DMS 273 (cell line): ENCODE measurements around the gene PDE4B.

Source experiments
- DNase-seq: peaks from one replicate; lab custom pipeline; 2025; ENCODE audit not compliant: unreplicated experiment; lab: John Stamatoyannopoulos, UW

PDE4B gene

DNA sequence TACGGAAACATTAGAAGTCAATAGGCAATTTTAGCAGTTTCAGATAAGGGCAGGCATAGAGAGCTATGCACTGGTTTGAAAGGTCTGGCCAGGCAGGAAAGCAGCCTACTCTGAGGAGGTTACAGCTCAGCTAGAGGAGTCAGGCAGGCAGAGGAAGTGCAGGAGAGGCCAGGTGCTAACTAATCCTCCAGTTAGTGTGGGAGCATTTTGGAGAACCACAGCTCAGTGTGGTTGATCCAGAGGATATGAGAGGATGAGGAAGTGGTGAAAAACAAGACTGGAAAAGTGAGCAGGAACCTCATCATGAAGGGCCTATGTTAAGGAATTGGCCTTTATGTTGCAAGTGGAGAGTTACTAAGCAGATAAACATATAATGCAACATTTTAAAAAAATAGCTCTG is 458.9 kb downstream of the PDE4B start:
- DNase-seq, result no peak

- peak; percentile 72 for DNase-seq
Observed at GRCh38 chr1:66253330-66253921, 460.7 kb downstream of the PDE4B start.

- no peak for DNase-seq
Observed at GRCh38 chr1:66254785-66255184, 462.1 kb downstream of the PDE4B start.

DNA sequence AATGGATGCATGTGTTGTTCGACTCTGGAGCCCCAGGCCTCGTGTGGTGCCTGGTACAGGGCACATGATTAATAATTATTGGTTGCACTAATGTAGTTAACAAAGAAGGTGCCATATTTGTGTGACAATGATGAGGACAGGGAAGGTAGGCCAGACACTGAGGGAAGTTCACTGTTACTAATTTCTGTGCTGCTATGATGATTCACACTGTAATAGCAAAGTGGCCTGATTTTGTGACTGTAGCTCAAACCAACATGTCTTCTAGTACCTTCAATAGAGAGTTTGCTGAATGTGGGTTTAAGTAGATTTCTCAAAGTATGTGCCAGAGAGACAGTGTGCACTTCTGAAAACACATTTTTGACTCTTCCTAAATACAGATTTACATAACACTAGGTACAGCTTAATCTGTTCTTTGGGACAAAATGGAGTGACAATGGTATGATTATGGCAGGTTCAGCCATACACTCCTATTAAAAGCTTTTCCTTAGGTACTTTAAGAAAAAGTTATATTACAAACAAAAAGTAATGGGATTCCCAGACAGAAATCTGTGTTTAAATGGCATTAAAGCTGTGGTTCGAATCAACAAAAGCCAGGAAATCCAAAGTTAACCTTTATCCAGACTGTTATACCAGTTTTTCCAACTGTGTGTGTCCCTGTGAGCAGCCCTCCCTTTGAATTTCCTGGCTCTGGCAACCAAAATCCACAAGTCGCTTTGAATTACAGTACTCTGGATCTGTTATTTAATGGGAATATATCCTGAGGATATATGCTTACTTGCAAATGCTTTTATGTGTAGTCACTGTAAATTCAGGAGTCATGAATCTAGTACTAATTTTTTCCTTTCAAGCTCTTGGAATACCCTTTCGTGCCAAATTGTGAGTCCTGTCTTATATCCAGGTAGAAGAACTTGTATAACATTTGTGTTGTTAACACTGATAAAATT is 464.2 kb downstream of the PDE4B start:
- no peak for DNase-seq

GRCh38 chr1:66258404-66259105 is 465.9 kb downstream of the PDE4B start:
- no peak for DNase-seq

- DNase-seq, result no peak
Observed at GRCh38 chr1:66261364-66261763, 468.7 kb downstream of the PDE4B start.

- DNase-seq, result no peak
Observed at GRCh38 chr1:66262208-66262963, 469.7 kb downstream of the PDE4B start.

DNA sequence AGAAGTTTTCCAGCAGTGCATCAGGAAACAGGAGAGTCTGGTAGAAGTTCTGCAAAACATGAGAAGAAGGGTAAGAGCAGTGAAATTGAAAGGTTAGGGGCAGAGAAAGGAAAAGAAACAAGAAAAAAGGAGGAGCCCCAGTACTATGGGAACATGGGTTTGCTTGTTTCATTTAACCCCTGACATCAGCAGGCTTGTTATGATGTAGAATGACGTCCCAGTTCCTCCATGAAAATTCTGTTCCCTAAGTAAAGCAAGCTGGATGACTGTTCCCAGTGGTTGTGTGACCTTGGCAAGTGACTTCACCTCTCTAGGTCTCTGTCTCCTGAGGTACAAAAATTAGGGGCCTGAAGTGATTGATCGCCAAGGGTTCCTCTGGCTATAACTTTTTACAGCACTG is 472.6 kb downstream of the PDE4B start:
- no peak for DNase-seq

DNA sequence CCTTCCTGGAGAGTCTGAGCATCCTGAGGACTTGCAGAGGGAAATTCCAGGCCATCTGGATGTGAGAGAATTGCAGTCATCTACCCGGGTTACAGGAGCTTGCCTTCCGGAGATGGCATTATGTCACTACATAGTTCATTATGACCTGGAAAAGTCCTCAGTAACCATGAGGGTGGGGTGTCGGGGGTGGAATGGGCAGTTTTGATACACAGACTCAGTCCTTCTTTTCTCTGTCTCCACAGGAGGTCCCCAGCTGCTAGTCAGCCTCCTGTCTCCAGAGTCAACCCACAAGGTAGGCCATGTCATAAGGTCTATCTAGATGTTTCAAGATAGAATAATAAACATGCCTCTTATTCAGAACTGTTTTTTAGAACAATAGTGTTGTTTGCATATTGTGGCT is 473.1 kb downstream of the PDE4B start:
- no peak for DNase-seq

- DNase-seq, result no peak
Observed at GRCh38 chr1:66266350-66266749, 473.7 kb downstream of the PDE4B start.

- DNase-seq, result no peak
Observed at GRCh38 chr1:66266756-66267155, 474.1 kb downstream of the PDE4B start.

- no peak for DNase-seq
Observed at GRCh38 chr1:66267201-66267940, 474.7 kb downstream of the PDE4B start.

DNA sequence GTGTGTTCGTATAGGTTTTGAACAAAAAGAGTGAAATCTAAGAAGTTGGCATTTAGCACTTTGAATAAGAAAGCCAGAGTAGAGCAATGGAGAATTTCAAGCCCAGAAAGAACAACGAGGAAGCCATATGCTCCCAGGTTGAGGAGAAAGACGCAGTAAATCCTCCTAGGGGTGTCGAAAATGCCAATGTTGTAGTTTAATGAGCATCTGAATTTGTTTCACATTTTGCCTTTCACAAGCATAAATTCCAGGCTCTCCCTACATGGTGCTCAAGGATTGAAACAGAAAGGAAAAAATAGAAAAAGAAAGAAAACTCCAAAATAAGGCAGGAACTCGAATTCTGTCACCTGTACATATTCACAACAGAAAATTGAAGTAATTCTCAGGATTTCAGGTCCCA is 476.5 kb downstream of the PDE4B start:
- DNase-seq, result no peak

DNA sequence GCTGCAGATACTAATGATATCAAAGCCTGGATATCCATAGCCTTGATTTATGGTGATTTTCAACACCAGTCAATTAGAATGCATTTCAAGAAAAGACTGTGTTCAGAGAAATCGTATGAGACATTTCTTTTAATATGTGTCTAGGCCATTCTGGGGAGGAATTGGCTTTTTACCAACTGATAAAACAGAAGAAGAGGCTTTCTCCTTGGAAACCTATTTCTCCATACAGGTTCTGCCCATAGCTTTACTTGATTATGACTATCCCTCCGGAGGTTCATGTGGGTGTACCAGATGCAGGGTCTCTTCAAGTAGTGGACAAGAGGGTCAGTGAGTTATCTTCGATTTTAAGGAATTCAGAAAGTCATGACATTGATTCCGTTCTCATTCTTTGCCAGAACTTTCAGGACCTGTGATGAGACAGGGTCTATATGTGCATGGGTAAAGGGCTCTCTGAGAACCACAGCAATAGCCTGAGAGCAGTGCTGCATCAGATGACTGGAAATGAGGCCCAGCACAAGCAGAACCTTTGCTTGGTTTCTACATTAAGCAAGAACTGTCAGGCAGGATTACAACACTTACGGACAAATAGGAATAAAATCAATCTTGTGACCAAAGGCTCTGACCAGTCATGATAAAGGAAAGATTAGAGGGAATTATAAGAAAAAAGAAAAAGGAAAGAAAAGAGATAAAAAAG is 477.6 kb downstream of the PDE4B start:
- no peak for DNase-seq

- peak; percentile 78 for DNase-seq
Observed at GRCh38 chr1:66271216-66271903, 478.7 kb downstream of the PDE4B start.

DNA sequence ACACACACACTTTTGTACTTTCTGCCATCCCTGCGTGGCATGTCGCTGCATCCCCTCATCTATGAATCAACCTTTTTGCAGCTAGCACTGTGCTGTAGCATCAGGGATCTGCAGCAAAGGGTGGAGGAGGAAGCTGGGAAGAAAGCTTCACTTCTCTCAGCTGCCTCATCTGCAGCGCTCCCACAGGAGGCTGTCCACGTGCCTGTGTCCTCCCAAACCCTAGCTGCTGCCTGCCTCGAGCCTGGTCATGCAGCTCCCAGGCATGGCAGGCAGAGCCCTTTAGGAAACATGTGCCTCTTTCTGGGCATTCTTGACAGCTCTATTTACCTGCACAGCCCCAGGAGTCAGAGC is 479.2 kb downstream of the PDE4B start:
- no peak for DNase-seq

- DNase-seq, result no peak
Observed at GRCh38 chr1:66273656-66274055, 481.0 kb downstream of the PDE4B start.

DNA sequence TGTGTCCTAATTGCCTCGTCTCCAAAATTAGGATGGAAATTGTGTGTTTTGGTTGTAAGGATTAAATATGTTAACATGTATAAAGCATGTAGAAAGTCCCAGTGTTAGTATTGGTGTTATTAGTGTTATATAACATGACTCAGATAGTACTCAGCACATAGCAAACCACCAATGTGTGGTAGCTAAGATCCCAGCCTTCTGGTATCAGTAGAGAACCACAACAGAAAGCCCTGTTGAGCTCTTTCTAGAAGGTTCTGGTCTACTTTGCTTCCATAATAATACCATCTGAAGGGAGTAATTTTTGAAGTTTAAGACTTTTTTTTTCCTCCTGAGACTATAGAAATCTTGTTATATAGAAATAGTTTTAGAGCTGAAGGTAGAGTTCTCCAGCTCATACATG is 481.9 kb downstream of the PDE4B start:
- no peak for DNase-seq

GRCh38 chr1:66275083-66275482 is 482.4 kb downstream of the PDE4B start:
- no peak for DNase-seq
